ENCODE measurements around the gene CISH. TPM values are rescaled to one million over a fixed set of nuclear protein-coding genes. Genes with fewer than 3 reads are reported as not detected.

Gene CISH
- total RNA-seq, result 8.0 TPM
- long read RNA-seq, full-length matches to known transcripts, result 9 of 14 reads
- long read RNA-seq, partial matches to known transcripts, result 5 of 14 reads
- long read RNA-seq, other reads (novel, unspliced or antisense), result 0 of 14 reads

GRCh38 chr3:50611464-50612233 is at the start of gene CISH:
Gene CISH (minus strand): TSS chr3:50611774. CDS start chr3:50611650, 124 bp downstream.
- peak; percentile 97 for DNase-seq
- peak; percentile 82 for ATAC-seq (ENCODE audit: poor library complexity)
- intact Hi-C loops (cut with DNase I), result no loop called here

- intact Hi-C loops (cut with DNase I), result no loop called here
- DNase-seq, result no peak
- no peak for ATAC-seq (ENCODE audit: poor library complexity)
Measured at GRCh38 chr3:50660386-50660785, 48.8 kb upstream of the CISH start.

GRCh38 chr3:50658831-50659230 is 47.3 kb upstream of the CISH start:
- no peak for DNase-seq
- no peak for ATAC-seq (ENCODE audit: poor library complexity)
- intact Hi-C loops (cut with DNase I), result no loop called here

GRCh38 chr3:50658416-50658815 is 46.8 kb upstream of the CISH start:
- intact Hi-C loops (cut with DNase I), result no loop called here
- ATAC-seq (ENCODE audit: poor library complexity) (no peak), DNase-seq (no peak)

- ATAC-seq (ENCODE audit: poor library complexity) (no peak), DNase-seq (no peak)
- intact Hi-C loops (cut with DNase I), result no loop called here
Measured at GRCh38 chr3:50657816-50658215, 46.2 kb upstream of the CISH start.

GRCh38 chr3:50657407-50657806 is 45.8 kb upstream of the CISH start:
- no peak for ATAC-seq (ENCODE audit: poor library complexity)
- DNase-seq, result no peak
- intact Hi-C loops (cut with DNase I), result no loop called here

- intact Hi-C loops (cut with DNase I), result no loop called here
- ATAC-seq (ENCODE audit: poor library complexity) (no peak), DNase-seq (no peak)
Measured at GRCh38 chr3:50656417-50657195, 45.0 kb upstream of the CISH start.

GRCh38 chr3:50655009-50655830 is 43.6 kb upstream of the CISH start:
- intact Hi-C loops (cut with DNase I), result no loop called here
- ATAC-seq (ENCODE audit: poor library complexity), result peak; percentile 1
- DNase-seq, result no peak

- no peak for ATAC-seq (ENCODE audit: poor library complexity)
- intact Hi-C loops (cut with DNase I), result loop anchor here (2.0 kb wide), 1 partner anchor 37 kb away; the partner anchor contains the start of gene MAPKAPK3
Measured at GRCh38 chr3:50653937-50654595, 42.5 kb upstream of the CISH start.

GRCh38 chr3:50652709-50653108 is 41.1 kb upstream of the CISH start:
- peak; percentile 40 for ATAC-seq (ENCODE audit: poor library complexity)

More at GRCh38 chr3:50653937-50654595, 42.5 kb upstream of the CISH start:
- no peak for DNase-seq

GRCh38 chr3:50651920-50652529 is 40.5 kb upstream of the CISH start:
- DNase-seq (no peak), ATAC-seq (ENCODE audit: poor library complexity) (no peak)
- intact Hi-C loops (cut with DNase I), result loop anchor here (2.0 kb wide), 1 partner anchor 35 kb away; the partner anchor contains the start of gene MAPKAPK3

More at GRCh38 chr3:50652709-50653108, 41.1 kb upstream of the CISH start:
- intact Hi-C loops (cut with DNase I), result loop anchor here (2.0 kb wide), 1 partner anchor 36 kb away; the partner anchor contains the start of gene MAPKAPK3
- DNase-seq, result peak; percentile 55

- intact Hi-C loops (cut with DNase I), result no loop called here
- DNase-seq, result no peak
- ATAC-seq (ENCODE audit: poor library complexity), result no peak
Measured at GRCh38 chr3:50651445-50651844, 39.9 kb upstream of the CISH start.

GRCh38 chr3:50650018-50650417 is 38.4 kb upstream of the CISH start:
- intact Hi-C loops (cut with DNase I), result no loop called here
- ATAC-seq (ENCODE audit: poor library complexity), result no peak
- no peak for DNase-seq

GRCh38 chr3:50649451-50649931 is 37.9 kb upstream of the CISH start:
- ATAC-seq (ENCODE audit: poor library complexity) (peak; percentile 82), DNase-seq (peak; percentile 85)
- intact Hi-C loops (cut with DNase I), result no loop called here

GRCh38 chr3:50648944-50649343 is 37.4 kb upstream of the CISH start:
- no peak for DNase-seq
- intact Hi-C loops (cut with DNase I), result no loop called here
- peak; percentile 54 for ATAC-seq (ENCODE audit: poor library complexity)

GRCh38 chr3:50648313-50648712 is 36.7 kb upstream of the CISH start:
- ATAC-seq (ENCODE audit: poor library complexity) (no peak), DNase-seq (no peak)
- intact Hi-C loops (cut with DNase I), result no loop called here

- no peak for ATAC-seq (ENCODE audit: poor library complexity)
- intact Hi-C loops (cut with DNase I), result no loop called here
- no peak for DNase-seq
Measured at GRCh38 chr3:50645378-50645777, 33.8 kb upstream of the CISH start.

GRCh38 chr3:50644561-50644960 is 33.0 kb upstream of the CISH start:
- no peak for DNase-seq
- ATAC-seq (ENCODE audit: poor library complexity), result peak; percentile 10
- intact Hi-C loops (cut with DNase I), result no loop called here

All from Right ventricle myocardium superior (tissue), 1 donor.